HUES48 (cell line): Measurements from ENCODE around the gene MBNL2.

ENCODE experiments used
- H3K27ac ChIP-seq: one replicate; pipeline ENCODE4 v1.7.0; 2013; ENCODE audit warnings: low read depth, low read length, inconsistent platforms
- H3K27me3 ChIP-seq: 2 replicates; pipeline ENCODE4 v1.6.1; 2013; ENCODE audit warnings: mild to moderate bottlenecking, low read length; ENCODE audit not compliant: control insufficient read depth, insufficient read depth
- H3K36me3 ChIP-seq: 2 replicates; pipeline ENCODE4 v1.6.1; 2013; ENCODE audit warnings: low read length; ENCODE audit not compliant: control insufficient read depth, insufficient read depth
- H3K4me1 ChIP-seq: 2 replicates; pipeline ENCODE4 v1.6.1; 2013; ENCODE audit warnings: mild to moderate bottlenecking, low read length; ENCODE audit not compliant: control insufficient read depth, insufficient read depth
- H3K4me3 ChIP-seq: 2 replicates; pipeline ENCODE4 v1.5.1; 2013; ENCODE audit warnings: mild to moderate bottlenecking, low read depth, low read length
- H3K9ac ChIP-seq: 2 replicates; pipeline ENCODE4 v1.6.1; 2013; ENCODE audit warnings: mild to moderate bottlenecking, low read depth, low read length, moderate library complexity
- H3K9me3 ChIP-seq: 2 replicates; pipeline ENCODE4 v1.6.1; 2013; ENCODE audit warnings: low read length; ENCODE audit not compliant: control insufficient read depth, insufficient read depth

MBNL2 gene

GRCh38 chr13:97436845-97437244 is 214.7 kb downstream of the MBNL2 start:
- Histone ChIP-seq H3K9ac (no peak overlapping the region), H3K27me3 (no peaks in the 10 kb centered on the region), H3K9me3 (no peaks in the 10 kb centered on the region), H3K4me3 (no peak overlapping the region), H3K36me3 (peaks cover 27% of the 10 kb centered on the region), H3K27ac (no peak overlapping the region), H3K4me1 (peaks cover 12% of the 10 kb centered on the region; the same call in 1 of the 2 replicates)

GRCh38 chr13:97437729-97438128 is 215.6 kb downstream of the MBNL2 start:
- H3K4me1 ChIP-seq, result peaks cover 10% of the 10 kb centered on the region; the same call in 1 of the 2 replicates
- H3K4me3 ChIP-seq, result no peak overlapping the region
- peaks cover 29% of the 10 kb centered on the region for H3K36me3 ChIP-seq
- H3K27ac ChIP-seq, result no peak overlapping the region
- no peak overlapping the region for H3K9ac ChIP-seq
- no peaks in the 10 kb centered on the region for H3K9me3 ChIP-seq
- H3K27me3 ChIP-seq, result no peaks in the 10 kb centered on the region

- H3K9ac ChIP-seq, result no peak overlapping the region
- no peak overlapping the region for H3K4me3 ChIP-seq
- H3K36me3 ChIP-seq, result peaks cover 37% of the 10 kb centered on the region
- peaks cover 10% of the 10 kb centered on the region; the same call in 1 of the 2 replicates for H3K4me1 ChIP-seq
- no peaks in the 10 kb centered on the region for H3K27me3 ChIP-seq
- H3K27ac ChIP-seq, result no peak overlapping the region
- no peaks in the 10 kb centered on the region for H3K9me3 ChIP-seq
Measured at GRCh38 chr13:97438856-97439595, 216.9 kb downstream of the MBNL2 start.

GRCh38 chr13:97440598-97441170 is 218.6 kb downstream of the MBNL2 start:
- Histone ChIP-seq H3K27me3 (no peaks in the 10 kb centered on the region), H3K9me3 (no peaks in the 10 kb centered on the region), H3K4me1 (peaks cover 8% of the 10 kb centered on the region; the same call in 1 of the 2 replicates)

GRCh38 chr13:97441368-97441767 is 219.2 kb downstream of the MBNL2 start:
- Histone ChIP-seq H3K9me3 (no peaks in the 10 kb centered on the region), H3K27ac (no peak overlapping the region), H3K9ac (no peak overlapping the region), H3K27me3 (no peaks in the 10 kb centered on the region), H3K36me3 (peaks cover 42% of the 10 kb centered on the region), H3K4me3 (no peak overlapping the region), H3K4me1 (peaks cover under 1% of the 10 kb centered on the region; the same call in 1 of the 2 replicates)

More at GRCh38 chr13:97440598-97441170, 218.6 kb downstream of the MBNL2 start:
- H3K9ac ChIP-seq, result no peak overlapping the region
- peaks cover 45% of the 10 kb centered on the region for H3K36me3 ChIP-seq
- H3K27ac ChIP-seq, result no peak overlapping the region
- no peak overlapping the region for H3K4me3 ChIP-seq
